ENCODE measurements around the gene CSKMT.
A peak's percentile ranks its signal among the peaks of the same experiment; 100 is the strongest.
"Not testable (repeated sequence)": the region's sequence is repeated elsewhere in the genome, so short reads cannot be mapped to it uniquely, and the experiment has no call there.

Gene CSKMT

GRCh38 chr11:62682518-62682917 lies 17.4 kb downstream of the CSKMT start:
- Histone ChIP-seq H3K27me3 (ENCODE audit: control insufficient read depth in 5 of 5, insufficient read depth in 4 of 5, low read length in 5 of 5) (no peaks in the 10 kb centered on the region), H3K36me3 (ENCODE audit: control insufficient read depth in 5 of 5, insufficient read depth in 5 of 5, low read length in 5 of 5) (peaks cover 0 to 5% (median 4%) of the 10 kb centered on the region in 5 donors), H3K9me3 (ENCODE audit: control insufficient read depth in 5 of 5, low read length in 5 of 5) (no peaks in the 10 kb centered on the region), H3K9ac (ENCODE audit: low read length in 5 of 5) (no peak overlapping the region), H3K27ac (ENCODE audit: low read depth, low read length) (no peak overlapping the region), H3K4me3 (ENCODE audit: low read depth in 1 of 5, low read length in 5 of 5) (no peak overlapping the region), H3K4me1 (ENCODE audit: control insufficient read depth in 5 of 5, insufficient read depth in 5 of 5, low read length in 5 of 5) (peaks cover 10 to 31% (median 20%) of the 10 kb centered on the region in 5 donors)

GRCh38 chr11:62687508-62688396 lies 22.6 kb downstream of the CSKMT start:
- H3K36me3 ChIP-seq (ENCODE audit: control insufficient read depth in 5 of 5, insufficient read depth in 5 of 5, low read length in 5 of 5), result peaks cover 0 to 29% (median 21%) of the 10 kb centered on the region in 5 donors
- H3K27ac ChIP-seq (ENCODE audit: low read depth, low read length), result peak overlapping the region; percentile 69
- H3K27me3 ChIP-seq (ENCODE audit: control insufficient read depth in 5 of 5, insufficient read depth in 4 of 5, low read length in 5 of 5), result no peaks in the 10 kb centered on the region
- peaks cover 8 to 29% (median 26%) of the 10 kb centered on the region in 5 donors for H3K4me1 ChIP-seq (ENCODE audit: control insufficient read depth in 5 of 5, insufficient read depth in 5 of 5, low read length in 5 of 5)
- H3K9me3 ChIP-seq (ENCODE audit: control insufficient read depth in 5 of 5, low read length in 5 of 5), result no peaks in the 10 kb centered on the region
- peak overlapping the region; percentile 43 to 80 (median 59) for H3K4me3 ChIP-seq (ENCODE audit: low read depth in 1 of 5, low read length in 5 of 5)
- H3K9ac ChIP-seq (ENCODE audit: low read length in 5 of 5), result peak overlapping the region in 2 of 5 donors; percentile 25 to 62

GRCh38 chr11:62688491-62688890 lies 23.4 kb downstream of the CSKMT start:
- peak overlapping the region; percentile 69 for H3K27ac ChIP-seq (ENCODE audit: low read depth, low read length)
- peak overlapping the region; percentile 43 to 80 (median 59) for H3K4me3 ChIP-seq (ENCODE audit: low read depth in 1 of 5, low read length in 5 of 5)
- peaks cover 8 to 29% (median 26%) of the 10 kb centered on the region in 5 donors for H3K4me1 ChIP-seq (ENCODE audit: control insufficient read depth in 5 of 5, insufficient read depth in 5 of 5, low read length in 5 of 5)
- peaks cover 0 to 37% (median 26%) of the 10 kb centered on the region in 5 donors for H3K36me3 ChIP-seq (ENCODE audit: control insufficient read depth in 5 of 5, insufficient read depth in 5 of 5, low read length in 5 of 5)
- H3K27me3 ChIP-seq (ENCODE audit: control insufficient read depth in 5 of 5, insufficient read depth in 4 of 5, low read length in 5 of 5), result no peaks in the 10 kb centered on the region
- no peaks in the 10 kb centered on the region for H3K9me3 ChIP-seq (ENCODE audit: control insufficient read depth in 5 of 5, low read length in 5 of 5)
- H3K9ac ChIP-seq (ENCODE audit: low read length in 5 of 5), result peak overlapping the region in 3 of 5 donors; percentile 25 to 62 (median 45)

GRCh38 chr11:62689421-62690183 lies 24.5 kb downstream of the CSKMT start, which contains the start of gene LRRN4CL:
Gene LRRN4CL, minus strand, starts transcription at chr11:62689530. Its CDS starts 1,022 bp downstream, at chr11:62688508.
- peak within 1 kb of the TSS; percentile 50 to 80 (median 59) for H3K4me3 ChIP-seq (ENCODE audit: low read depth in 1 of 5, low read length in 5 of 5)
- peak within 1 kb of the TSS; percentile 1 to 62 (median 41) for H3K9ac ChIP-seq (ENCODE audit: low read length in 5 of 5)
- H3K36me3 ChIP-seq (ENCODE audit: control insufficient read depth in 5 of 5, insufficient read depth in 5 of 5, low read length in 5 of 5), result peaks cover 0 to 38% (median 27%) of the 10 kb centered on the region in 5 donors
- H3K9me3 ChIP-seq (ENCODE audit: control insufficient read depth in 5 of 5, low read length in 5 of 5), result no peaks in the 10 kb centered on the region
- H3K4me1 ChIP-seq (ENCODE audit: control insufficient read depth in 5 of 5, insufficient read depth in 5 of 5, low read length in 5 of 5), result peaks cover 10 to 34% (median 29%) of the 10 kb centered on the region in 5 donors
- no peaks in the 10 kb centered on the region for H3K27me3 ChIP-seq (ENCODE audit: control insufficient read depth in 5 of 5, insufficient read depth in 4 of 5, low read length in 5 of 5)
- H3K27ac ChIP-seq (ENCODE audit: low read depth, low read length), result peak within 1 kb of the TSS; percentile 69

GRCh38 chr11:62693624-62694023 lies 28.5 kb downstream of the CSKMT start:
- H3K27me3 ChIP-seq (ENCODE audit: control insufficient read depth in 5 of 5, insufficient read depth in 4 of 5, low read length in 5 of 5); H3K9ac ChIP-seq (ENCODE audit: low read length in 5 of 5); H3K27ac ChIP-seq (ENCODE audit: low read depth, low read length); H3K4me3 ChIP-seq (ENCODE audit: low read depth in 1 of 5, low read length in 5 of 5); H3K9me3 ChIP-seq (ENCODE audit: control insufficient read depth in 5 of 5, low read length in 5 of 5): not testable (repeated sequence)
- H3K36me3 ChIP-seq (ENCODE audit: control insufficient read depth in 5 of 5, insufficient read depth in 5 of 5, low read length in 5 of 5), result peaks cover 0 to 42% (median 27%) of the 10 kb centered on the region in 5 donors
- peaks cover 10 to 28% (median 25%) of the 10 kb centered on the region in 5 donors for H3K4me1 ChIP-seq (ENCODE audit: control insufficient read depth in 5 of 5, insufficient read depth in 5 of 5, low read length in 5 of 5)

- H3K36me3 ChIP-seq (ENCODE audit: control insufficient read depth in 5 of 5, insufficient read depth in 5 of 5, low read length in 5 of 5), result peaks cover 0 to 42% (median 27%) of the 10 kb centered on the region in 5 donors
- no peaks in the 10 kb centered on the region for H3K9me3 ChIP-seq (ENCODE audit: control insufficient read depth in 5 of 5, low read length in 5 of 5)
- peak overlapping the region in 2 of 5 donors; percentile 14 to 66 for H3K9ac ChIP-seq (ENCODE audit: low read length in 5 of 5)
- peaks cover 7 to 19% (median 17%) of the 10 kb centered on the region in 5 donors for H3K4me1 ChIP-seq (ENCODE audit: control insufficient read depth in 5 of 5, insufficient read depth in 5 of 5, low read length in 5 of 5)
- H3K4me3 ChIP-seq (ENCODE audit: low read depth in 1 of 5, low read length in 5 of 5), result no peak overlapping the region
- H3K27ac ChIP-seq (ENCODE audit: low read depth, low read length), result peak overlapping the region; percentile 60
- H3K27me3 ChIP-seq (ENCODE audit: control insufficient read depth in 5 of 5, insufficient read depth in 4 of 5, low read length in 5 of 5), result no peaks in the 10 kb centered on the region
Observed at GRCh38 chr11:62694455-62695167, 29.5 kb downstream of the CSKMT start.

- Histone ChIP-seq H3K4me3 (ENCODE audit: low read depth in 1 of 5, low read length in 5 of 5) (no peak overlapping the region), H3K9me3 (ENCODE audit: control insufficient read depth in 5 of 5, low read length in 5 of 5) (no peaks in the 10 kb centered on the region), H3K27me3 (ENCODE audit: control insufficient read depth in 5 of 5, insufficient read depth in 4 of 5, low read length in 5 of 5) (no peaks in the 10 kb centered on the region), H3K36me3 (ENCODE audit: control insufficient read depth in 5 of 5, insufficient read depth in 5 of 5, low read length in 5 of 5) (peaks cover 0 to 12% (median 4%) of the 10 kb centered on the region in 5 donors), H3K4me1 (ENCODE audit: control insufficient read depth in 5 of 5, insufficient read depth in 5 of 5, low read length in 5 of 5) (peaks cover 2 to 19% (median 16%) of the 10 kb centered on the region in 5 donors), H3K27ac (ENCODE audit: low read depth, low read length) (no peak overlapping the region), H3K9ac (ENCODE audit: low read length in 5 of 5) (no peak overlapping the region)
Observed at GRCh38 chr11:62702246-62702645, 37.1 kb downstream of the CSKMT start.

GRCh38 chr11:62703921-62704320 lies 38.8 kb downstream of the CSKMT start:
- H3K9ac ChIP-seq (ENCODE audit: low read length in 5 of 5); H3K9me3 ChIP-seq (ENCODE audit: control insufficient read depth in 5 of 5, low read length in 5 of 5); H3K4me3 ChIP-seq (ENCODE audit: low read depth in 1 of 5, low read length in 5 of 5); H3K27ac ChIP-seq (ENCODE audit: low read depth, low read length); H3K27me3 ChIP-seq (ENCODE audit: control insufficient read depth in 5 of 5, insufficient read depth in 4 of 5, low read length in 5 of 5): not testable (repeated sequence)
- peaks cover 2 to 26% (median 23%) of the 10 kb centered on the region in 5 donors for H3K4me1 ChIP-seq (ENCODE audit: control insufficient read depth in 5 of 5, insufficient read depth in 5 of 5, low read length in 5 of 5)
- peaks cover 0 to 12% (median 4%) of the 10 kb centered on the region in 5 donors for H3K36me3 ChIP-seq (ENCODE audit: control insufficient read depth in 5 of 5, insufficient read depth in 5 of 5, low read length in 5 of 5)

GRCh38 chr11:62705413-62705812 lies 40.3 kb downstream of the CSKMT start:
- Histone ChIP-seq H3K4me1 (ENCODE audit: control insufficient read depth in 5 of 5, insufficient read depth in 5 of 5, low read length in 5 of 5) (peaks cover 4 to 41% (median 34%) of the 10 kb centered on the region in 5 donors), H3K9me3 (ENCODE audit: control insufficient read depth in 5 of 5, low read length in 5 of 5) (no peaks in the 10 kb centered on the region), H3K27me3 (ENCODE audit: control insufficient read depth in 5 of 5, insufficient read depth in 4 of 5, low read length in 5 of 5) (no peaks in the 10 kb centered on the region), H3K4me3 (ENCODE audit: low read depth in 1 of 5, low read length in 5 of 5) (peak overlapping the region; percentile 68 to 90 (median 84)), H3K36me3 (ENCODE audit: control insufficient read depth in 5 of 5, insufficient read depth in 5 of 5, low read length in 5 of 5) (peaks cover 0 to 12% (median 4%) of the 10 kb centered on the region in 5 donors), H3K27ac (ENCODE audit: low read depth, low read length) (peak overlapping the region; percentile 81), H3K9ac (ENCODE audit: low read length in 5 of 5) (peak overlapping the region; percentile 10 to 89 (median 72))
